HCT116 (cell line): Measurements from ENCODE around the gene LRRC47. TPM values are rescaled to one million over a fixed set of nuclear protein-coding genes. Genes with fewer than 3 reads are reported as not detected.

Source experiments
- ATAC-seq: fragments of 200-7000 bp; cut with Tn5 transposase; 2 replicates; pipeline ENCODE4 v1.9.1; 2020; ENCODE audit warnings: mild to moderate bottlenecking, moderate library complexity
- BruUV-seq: library from RNA; stranded (reverse); fragments of 400-500 nt; replicated peaks from 2 replicates; lab custom pipeline; 2021; lab: Mats Ljungman, UMichigan
- CTCF ChIA-PET: fragments of 300-600 bp; sonication (Branson Sonifier 250); formaldehyde crosslinking; loops from one replicate; lab custom pipeline; 2021; ENCODE audit warnings: antibody characterized with exemption; lab: Charles Lee
- POLR2A ChIA-PET: fragments of 300-600, 350-600 bp; sonication (Branson Sonifier 250); formaldehyde crosslinking; loops from one replicate; lab custom pipeline; 2021; ENCODE audit warnings: antibody characterized with exemption; lab: Charles Lee
- RAD21 ChIA-PET, 2 experiments: fragments of 300-600 bp; sonication (Branson Sonifier 250); formaldehyde crosslinking; loops; one replicate each; lab custom pipeline; 2023; ENCODE audit warnings: low total read pairs in 2 of 2; ENCODE audit not compliant: uncharacterized antibody in 2 of 2, unreplicated experiment in 2 of 2, low non-redundant PET in 1 of 2; lab: Charles Lee
- DNase-seq: peaks from one replicate; pipeline ENCODE4 v3.0.0-alpha.2; 2010; ENCODE audit warnings: low read depth, low spot score
- H2AFZ ChIP-seq: fragments of 200-600 bp; shearing (Covaris generic), sonication (generic); 2 replicates; pipeline ENCODE4 v1.6.1; 2017; ENCODE audit warnings: low read depth, mixed run types, mixed read lengths, antibody characterized with exemption, low read length; ENCODE audit not compliant: poor library complexity, severe bottlenecking
- H3K27ac ChIP-seq: 2 replicates; pipeline ENCODE4 v1.5.1; 2012; ENCODE audit warnings: low read depth, low read length
- H3K27me3 ChIP-seq: fragments of 200-600 bp; sonication (generic); 2 replicates; pipeline ENCODE4 v1.6.1; 2016; ENCODE audit warnings: mixed run types, low read length, mixed read lengths; ENCODE audit not compliant: insufficient read depth
- H3K36me3 ChIP-seq, 2 experiments: fragments of 200-500 bp in 1 of 2; fragments of 200-600 bp in 1 of 2; sonication (Bioruptor generic) in 1 of 2; sonication (generic) in 1 of 2; 2 replicates each; pipeline versions ENCODE4 v1.5.1 to v1.6.1; 2014 to 2016; ENCODE audit warnings: low read length in 2 of 2, inconsistent platforms in 1 of 2, mixed read lengths in 1 of 2, mixed run types in 1 of 2; ENCODE audit not compliant: insufficient read depth in 2 of 2, control insufficient read depth in 1 of 2
- H3K4me1 ChIP-seq, 2 experiments: fragments of 200-600 bp in 1 of 2; sonication (generic) in 1 of 2; 2 replicates each; pipeline versions ENCODE4 v1.5.1 to v1.6.1; 2012 to 2017; ENCODE audit warnings: low read length in 2 of 2, inconsistent platforms in 1 of 2, mild to moderate bottlenecking in 1 of 2, mixed read lengths in 1 of 2, mixed run types in 1 of 2, moderate library complexity in 1 of 2; ENCODE audit not compliant: insufficient read depth in 2 of 2, control insufficient read depth in 1 of 2
- H3K4me2 ChIP-seq: fragments of 200-600 bp; sonication (generic); 2 replicates; pipeline ENCODE4 v1.6.1; 2017; ENCODE audit warnings: mixed run types, low read length, mixed read lengths
- H3K4me3 ChIP-seq, 2 experiments: fragments of 200-600 bp in 1 of 2; sonication (generic) in 1 of 2; replicated peaks in 1 of 2; 2 replicates each; pipeline ENCODE4 v1.5.1; 2011 to 2016; ENCODE audit warnings: low read length in 2 of 2, control low read depth in 1 of 2, low read depth in 1 of 2, mild to moderate bottlenecking in 1 of 2, mixed read lengths in 1 of 2, mixed run types in 1 of 2
- H3K79me2 ChIP-seq: fragments of 200-600 bp; sonication (generic); 2 replicates; pipeline ENCODE4 v1.6.1; 2017; ENCODE audit warnings: mild to moderate bottlenecking, mixed run types, low read length, moderate library complexity, mixed read lengths; ENCODE audit not compliant: insufficient read depth
- H3K9ac ChIP-seq: fragments of 200-600 bp; sonication (generic); 2 replicates; pipeline ENCODE4 v1.6.1; 2016; ENCODE audit warnings: low read length, mixed read lengths
- H3K9me2 ChIP-seq: fragments of 200-600 bp; sonication (generic), shearing (Covaris generic); 2 replicates; pipeline ENCODE4 v1.6.1; 2017; ENCODE audit warnings: mixed run types, mild to moderate bottlenecking, moderate library complexity; ENCODE audit not compliant: insufficient read depth
- H3K9me3 ChIP-seq, 2 experiments: fragments of 200-500 bp in 1 of 2; fragments of 200-600 bp in 1 of 2; sonication (Bioruptor generic) in 1 of 2; sonication (generic) in 1 of 2; 2 replicates each; pipeline ENCODE4 v1.6.1; 2014 to 2017; ENCODE audit warnings: low read length in 2 of 2, mixed read lengths in 2 of 2, inconsistent platforms in 1 of 2, low read depth in 1 of 2, mild to moderate bottlenecking in 1 of 2, mixed run types in 1 of 2, moderate library complexity in 1 of 2; ENCODE audit not compliant: control insufficient read depth in 1 of 2, insufficient read depth in 1 of 2
- H4K20me1 ChIP-seq: fragments of 200-600 bp; sonication (generic), shearing (Covaris generic); 2 replicates; pipeline ENCODE4 v1.6.1; 2017; ENCODE audit warnings: mixed run types, mild to moderate bottlenecking, moderate library complexity; ENCODE audit not compliant: insufficient read depth
- CBX3 ChIP-seq: IDR thresholded peaks from 2 replicates; pipeline ENCODE4 v1.6.1; 2012; ENCODE audit warnings: low read depth
- CTCF ChIP-seq, 3 experiments: fragments of 200-600 bp in 1 of 3; sonication (generic) in 1 of 3; IDR thresholded peaks in 2 of 3; conservative IDR thresholded peaks in 1 of 3; 2 replicates each; pipeline ENCODE4 v1.5.1; 2012 to 2017; ENCODE audit warnings: low read depth in 2 of 3, low read length in 2 of 3, antibody characterized with exemption in 1 of 3, borderline replicate concordance in 1 of 3, control low read depth in 1 of 3, mild to moderate bottlenecking in 1 of 3, mixed read lengths in 1 of 3, mixed run types in 1 of 3, moderate library complexity in 1 of 3; ENCODE audit not compliant: insufficient read depth in 1 of 3
- EGR1 ChIP-seq: IDR thresholded peaks from 2 replicates; pipeline ENCODE4 v1.6.1; 2012; ENCODE audit warnings: low read depth
- ELF1 ChIP-seq: IDR thresholded peaks from 2 replicates; pipeline ENCODE4 v1.6.1; 2012; ENCODE audit warnings: low read depth, borderline replicate concordance
- EZH2 ChIP-seq: fragments of 200-600 bp; sonication (generic); IDR thresholded peaks from 2 replicates; pipeline ENCODE4 v1.6.1; 2017; ENCODE audit warnings: antibody characterized with exemption, mixed run types
- EZH2phosphoT487 ChIP-seq: fragments of 200-600 bp; IDR thresholded peaks from 2 replicates; pipeline ENCODE4 v1.6.1; 2018; ENCODE audit warnings: antibody characterized with exemption, borderline replicate concordance
- FOSL1 ChIP-seq: IDR thresholded peaks from 2 replicates; pipeline ENCODE4 v1.6.1; 2012; ENCODE audit warnings: low read depth
- JUND ChIP-seq: IDR thresholded peaks from 2 replicates; pipeline ENCODE4 v1.6.1; 2012
- MAX ChIP-seq: IDR thresholded peaks from 2 replicates; pipeline ENCODE4 v1.6.1; 2012
- RAD21 ChIP-seq: IDR thresholded peaks from 2 replicates; pipeline ENCODE4 v1.6.1; 2012; ENCODE audit warnings: low read depth, mild to moderate bottlenecking
- SIN3A ChIP-seq: IDR thresholded peaks from 2 replicates; pipeline ENCODE4 v1.6.1; 2012; ENCODE audit warnings: low read depth
- SP1 ChIP-seq: IDR thresholded peaks from 2 replicates; pipeline ENCODE4 v1.6.1; 2012; ENCODE audit warnings: low read depth
- SRF ChIP-seq: IDR thresholded peaks from 2 replicates; pipeline ENCODE4 v1.6.1; 2012; ENCODE audit warnings: low read depth
- TCF7L2 ChIP-seq: IDR thresholded peaks from 2 replicates; pipeline ENCODE4 v1.7.0; 2011; ENCODE audit warnings: borderline replicate concordance, inconsistent platforms; ENCODE audit not compliant: insufficient read depth, insufficient read length; ENCODE audit errors: extremely low read depth
- ZBTB33 ChIP-seq: IDR thresholded peaks from 2 replicates; pipeline ENCODE4 v1.6.1; 2011; ENCODE audit warnings: mild to moderate bottlenecking, low read length, moderate library complexity; ENCODE audit not compliant: insufficient replicate concordance; ENCODE audit errors: extremely low read depth
- ZFX ChIP-seq: fragments of 450-650 bp; IDR thresholded peaks from 2 replicates; pipeline ENCODE4 v1.6.1; 2017
- ZNF274 ChIP-seq: fragments of 200-500 bp; sonication (Bioruptor generic); IDR thresholded peaks from 2 replicates; pipeline ENCODE4 v1.6.1; 2014; ENCODE audit warnings: mild to moderate bottlenecking, low read depth, low read length, inconsistent platforms
- intact Hi-C: fragments of 100-400 bp; cut with micrococcal nuclease; formaldehyde crosslinking; loops from 2 replicates; pipeline ENCODE4 v1.10.0; 2022
- total RNA-seq: library from RNA; stranded (reverse); gene quantifications from one replicate; pipeline ENCODE4 v1.2.1, GENCODE V29; 2021; ENCODE audit not compliant: unreplicated experiment
- TF ChIP-seq, protein P1 (sequence below): IDR thresholded peaks from 2 replicates; pipeline ENCODE4 v1.6.1; 2012; ENCODE audit warnings: low read depth

LRRC47 gene
- total RNA-seq, 1 experiment from 2014 or later: 48.0 TPM

- ChIA-PET CTCF (no interaction called here), POLR2A (no interaction called here)
- H3K9me3 ChIP-seq: no peaks in the 10 kb centered on the region
Observed at GRCh38 chr1:3746830-3747521, 49.3 kb downstream of the LRRC47 start.

More at GRCh38 chr1:3746830-3747521, 49.3 kb downstream of the LRRC47 start:
- no peak overlapping the region for H3K9ac ChIP-seq
- H4K20me1 ChIP-seq: no peaks in the 10 kb centered on the region
- no peak for TF ChIP-seq CTCF (IDR thresholded peaks at IDR 0.05 in 2 of 3, conservative IDR thresholded peaks at IDR 0.05 in 1 of 3; ENCODE audit: borderline replicate concordance in 1 of 3, insufficient read depth in 1 of 3, low read depth in 2 of 3, low read length in 2 of 3)
- no peak for TF ChIP-seq EZH2
- no peak for TF ChIP-seq SRF
- TF ChIP-seq FOSL1: no peak
- no peak for TF ChIP-seq ELF1
- TF ChIP-seq SP1: no peak
- no peak for TF ChIP-seq SIN3A
- TF ChIP-seq EGR1: no peak
- no peak for TF ChIP-seq CBX3
- no peak for TF ChIP-seq RAD21
- no peak for TF ChIP-seq ZNF274
- TF ChIP-seq JUND: no peak
- no peak for TF ChIP-seq ZBTB33
- no peak for TF ChIP-seq ZFX
- TF ChIP-seq, protein P1, sequence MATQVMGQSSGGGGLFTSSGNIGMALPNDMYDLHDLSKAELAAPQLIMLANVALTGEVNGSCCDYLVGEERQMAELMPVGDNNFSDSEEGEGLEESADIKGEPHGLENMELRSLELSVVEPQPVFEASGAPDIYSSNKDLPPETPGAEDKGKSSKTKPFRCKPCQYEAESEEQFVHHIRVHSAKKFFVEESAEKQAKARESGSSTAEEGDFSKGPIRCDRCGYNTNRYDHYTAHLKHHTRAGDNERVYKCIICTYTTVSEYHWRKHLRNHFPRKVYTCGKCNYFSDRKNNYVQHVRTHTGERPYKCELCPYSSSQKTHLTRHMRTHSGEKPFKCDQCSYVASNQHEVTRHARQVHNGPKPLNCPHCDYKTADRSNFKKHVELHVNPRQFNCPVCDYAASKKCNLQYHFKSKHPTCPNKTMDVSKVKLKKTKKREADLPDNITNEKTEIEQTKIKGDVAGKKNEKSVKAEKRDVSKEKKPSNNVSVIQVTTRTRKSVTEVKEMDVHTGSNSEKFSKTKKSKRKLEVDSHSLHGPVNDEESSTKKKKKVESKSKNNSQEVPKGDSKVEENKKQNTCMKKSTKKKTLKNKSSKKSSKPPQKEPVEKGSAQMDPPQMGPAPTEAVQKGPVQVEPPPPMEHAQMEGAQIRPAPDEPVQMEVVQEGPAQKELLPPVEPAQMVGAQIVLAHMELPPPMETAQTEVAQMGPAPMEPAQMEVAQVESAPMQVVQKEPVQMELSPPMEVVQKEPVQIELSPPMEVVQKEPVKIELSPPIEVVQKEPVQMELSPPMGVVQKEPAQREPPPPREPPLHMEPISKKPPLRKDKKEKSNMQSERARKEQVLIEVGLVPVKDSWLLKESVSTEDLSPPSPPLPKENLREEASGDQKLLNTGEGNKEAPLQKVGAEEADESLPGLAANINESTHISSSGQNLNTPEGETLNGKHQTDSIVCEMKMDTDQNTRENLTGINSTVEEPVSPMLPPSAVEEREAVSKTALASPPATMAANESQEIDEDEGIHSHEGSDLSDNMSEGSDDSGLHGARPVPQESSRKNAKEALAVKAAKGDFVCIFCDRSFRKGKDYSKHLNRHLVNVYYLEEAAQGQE: no peak
- no peak for TF ChIP-seq EZH2phosphoT487
- no peak for TF ChIP-seq TCF7L2
- no peak for TF ChIP-seq MAX
- H3K9me2 ChIP-seq: no peaks in the 10 kb centered on the region
- DNase-seq (no peak), ATAC-seq (no peak)
- no peak overlapping the region for H2AFZ ChIP-seq
- no peaks in the 10 kb centered on the region for H3K79me2 ChIP-seq
- H3K36me3 ChIP-seq: no peaks in the 10 kb centered on the region
- H3K4me1 ChIP-seq: no peaks in the 10 kb centered on the region
- H3K4me2 ChIP-seq: no peak overlapping the region
- no peak overlapping the region for H3K4me3 ChIP-seq
- BruUV-seq: no TSS peak
- H3K27me3 ChIP-seq: peaks cover 12% of the 10 kb centered on the region
- no peak overlapping the region for H3K27ac ChIP-seq
- RAD21 ChIA-PET: no interaction called here
- intact Hi-C loops: no loop called here
